Endothelial cell of umbilical vein (primary cell): Measurements from ENCODE around the gene CHP1. TPM values are rescaled to one million over a fixed set of nuclear protein-coding genes. Genes with fewer than 3 reads are reported as not detected.

Experiments
- BruUV-seq: library from RNA; stranded (reverse); fragments of 400-500 nt; replicated peaks from 2 replicates; lab custom pipeline; 2021; lab: Mats Ljungman, UMichigan
- CTCF ChIA-PET: fragments of 300-600, 350-600 bp; sonication (Branson Sonifier 250); formaldehyde crosslinking; loops from one replicate; lab custom pipeline; 2021; ENCODE audit warnings: antibody characterized with exemption, inconsistent platforms; lab: Charles Lee
- POLR2A ChIA-PET: fragments of 300-600, 350-600 bp; sonication (Branson Sonifier 250); formaldehyde crosslinking; loops from one replicate; lab custom pipeline; 2021; ENCODE audit warnings: antibody characterized with exemption, inconsistent platforms; lab: Charles Lee
- DNase-seq: peaks from one replicate; pipeline ENCODE4 v3.0.0-alpha.2; 2011; ENCODE audit warnings: low read depth, low spot score
- FAIRE-seq: peaks from 2 replicates; lab custom pipeline; 2011; peaks lifted over from hg19 to GRCh38; lab: Jason Lieb, UNC
- H2AFZ ChIP-seq: 2 replicates; pipeline ENCODE4 v1.6.0; 2012; ENCODE audit warnings: low read depth, low read length, control low read depth, inconsistent platforms
- H3K27ac ChIP-seq: 2 replicates; pipeline ENCODE4 v1.5.1; 2011; ENCODE audit warnings: low read depth, mild to moderate bottlenecking, control low read depth, low read length, moderate library complexity; ENCODE audit not compliant: insufficient read depth
- H3K27me3 ChIP-seq, 2 experiments: 2 replicates each; pipeline versions ENCODE4 v1.6.0 to v1.6.1; 2011; ENCODE audit warnings: low read length in 2 of 2, mixed read lengths in 1 of 2; ENCODE audit not compliant: control insufficient read depth in 2 of 2, insufficient read depth in 2 of 2
- H3K36me3 ChIP-seq, 2 experiments: 2 replicates in 1 of 2; 3 replicates in 1 of 2; pipeline ENCODE4 v1.5.1; 2011; ENCODE audit warnings: low read length in 2 of 2, mild to moderate bottlenecking in 1 of 2, moderate library complexity in 1 of 2; ENCODE audit not compliant: control insufficient read depth in 2 of 2, insufficient read depth in 2 of 2; ENCODE audit errors: extremely low read depth in 1 of 2
- H3K4me1 ChIP-seq: 3 replicates; pipeline ENCODE4 v1.5.1; 2011; ENCODE audit warnings: mild to moderate bottlenecking, low read length; ENCODE audit not compliant: control insufficient read depth, insufficient read depth; ENCODE audit errors: extremely low read depth
- H3K4me2 ChIP-seq: 2 replicates; pipeline ENCODE4 v1.6.1; 2011; ENCODE audit warnings: low read length, control low read depth, mixed read lengths; ENCODE audit not compliant: insufficient read depth
- H3K4me3 ChIP-seq, 3 experiments: fragments of 200-600 bp in 1 of 3; sonication (generic), shearing (Covaris generic) in 1 of 3; replicated peaks in 1 of 3; 2 replicates each; pipeline ENCODE4 v1.5.1; 2011 to 2016; ENCODE audit warnings: control low read depth in 3 of 3, low read length in 3 of 3, mild to moderate bottlenecking in 2 of 3, inconsistent platforms in 1 of 3, low read depth in 1 of 3, moderate library complexity in 1 of 3; ENCODE audit not compliant: insufficient read depth in 1 of 3
- H3K79me2 ChIP-seq: 2 replicates; pipeline ENCODE4 v1.6.0; 2012; ENCODE audit warnings: low read length, inconsistent platforms; ENCODE audit not compliant: control insufficient read depth, insufficient read depth
- H3K9ac ChIP-seq: replicated peaks from 2 replicates; pipeline ENCODE3; 2011; ENCODE audit warnings: low read length, control low read depth; ENCODE audit not compliant: insufficient read depth; ENCODE audit errors: extremely low read depth
- H3K9me1 ChIP-seq: replicated peaks from 3 replicates; pipeline ENCODE4 v1.6.0; 2011; ENCODE audit warnings: mild to moderate bottlenecking, low read length; ENCODE audit not compliant: control insufficient read depth, insufficient read depth; ENCODE audit errors: extremely low read depth
- H3K9me3 ChIP-seq: replicated peaks from 2 replicates; pipeline ENCODE4 v1.5.1; 2012; ENCODE audit warnings: low read length, inconsistent platforms; ENCODE audit not compliant: control insufficient read depth, insufficient read depth
- H4K20me1 ChIP-seq: replicated peaks from 2 replicates; pipeline ENCODE3; 2011; ENCODE audit warnings: mild to moderate bottlenecking, low read length; ENCODE audit not compliant: control insufficient read depth, insufficient read depth; ENCODE audit errors: extremely low read depth
- EZH2 ChIP-seq: IDR thresholded peaks from 2 replicates; pipeline ENCODE4 v1.6.1; 2012; ENCODE audit warnings: borderline replicate concordance, low read depth, mild to moderate bottlenecking, moderate library complexity, low read length, inconsistent platforms; ENCODE audit not compliant: severe bottlenecking
- FOS ChIP-seq: IDR thresholded peaks from 2 replicates; pipeline ENCODE4 v1.6.1; 2011; ENCODE audit warnings: mild to moderate bottlenecking, low read length, moderate library complexity, borderline replicate concordance; ENCODE audit not compliant: insufficient read depth
- GATA2 ChIP-seq: IDR thresholded peaks from 2 replicates; pipeline ENCODE4 v1.7.0; 2011; ENCODE audit warnings: low read depth, mild to moderate bottlenecking, moderate library complexity, mixed read lengths, low read length; ENCODE audit not compliant: insufficient read length, insufficient read depth
- JUN ChIP-seq: IDR thresholded peaks from 2 replicates; pipeline ENCODE4 v1.6.1; 2011; ENCODE audit warnings: borderline replicate concordance, low read depth; ENCODE audit not compliant: insufficient read length, insufficient read depth
- MAX ChIP-seq: IDR thresholded peaks from 2 replicates; pipeline ENCODE4 v1.6.1; 2011; ENCODE audit not compliant: insufficient read depth, insufficient read length
- MYC ChIP-seq: IDR thresholded peaks from one replicate; pipeline ENCODE4 v1.6.1; 2011; ENCODE audit warnings: mild to moderate bottlenecking, low read depth, low read length
- POLR2A ChIP-seq: IDR thresholded peaks from 2 replicates; pipeline ENCODE4 v1.6.1; 2012; ENCODE audit warnings: low read depth, mild to moderate bottlenecking, control low read depth, low read length
- POLR2AphosphoS5 ChIP-seq: IDR thresholded peaks from 2 replicates; pipeline ENCODE4 v1.6.1; 2012; ENCODE audit warnings: low read depth, mild to moderate bottlenecking, control low read depth, low read length, moderate library complexity; ENCODE audit not compliant: insufficient read depth
- dilution Hi-C: fragments of 300-500 bp; cut with MboI; formaldehyde crosslinking; loops from one replicate; pipeline ENCODE4 v1.15.0; 2019; ENCODE audit warnings: low sequenced_read_pairs; ENCODE audit not compliant: extremely low pct_ligation_motif_present
- intact Hi-C: fragments of 100-400 bp; cut with micrococcal nuclease; formaldehyde crosslinking; loops from one replicate; pipeline ENCODE4 v1.10.0; 2022
- polyA plus RNA-seq, 4 experiments: library from polyadenylated mRNA; depleted of rRNA in 3 of 4; stranded (reverse) in 3 of 4; unstranded in 1 of 4; fragments of >200 nt; gene quantifications; 2 replicates each; pipeline versions ENCODE4 v1.2.1 to v1.2.3, GENCODE V29; 2011 to 2012; ENCODE audit warnings: missing spikeins in 1 of 4
- total RNA-seq: library from RNA; stranded (reverse); gene quantifications from 2 replicates; pipeline ENCODE4 v1.2.3, GENCODE V29; 2021
- TF ChIP-seq, protein P1 (sequence below), 2 donors: IDR thresholded peaks; 1 replicate in 1 of 2; 2 replicates in 1 of 2; pipeline ENCODE4 v1.5.1; 2011; ENCODE audit warnings: low read length in 2 of 2, mild to moderate bottlenecking in 2 of 2, moderate library complexity in 2 of 2, control low read depth in 1 of 2, inconsistent platforms in 1 of 2, low read depth in 1 of 2; ENCODE audit not compliant: insufficient read depth in 1 of 2; ENCODE audit errors: extremely low read depth in 1 of 2

The CHP1 gene
- total and polyA plus RNA-seq, 2 donors (not counting 3 experiments of a cell fraction or from before 2014, with no cell fraction given), result 49.1 to 96.2 TPM

GRCh38 chr15:41218851-41219250, 12.2 kb upstream of the CHP1 start:
- BruUV-seq, result no TSS peak
- ChIA-PET POLR2A (interaction anchor here (0.6 kb wide), 1 partner anchor 695 kb away, joined by 4 read pairs; no protein-coding TSS in a partner anchor), CTCF (interaction anchor here (0.8 to 1.7 kb wide), 4 partner anchors 10 to 325 kb away, joined by 3 to 6 read pairs (median 3); partner anchors contain the start of genes CHP1 and VPS18)
- DNase-seq, result no peak
- H3K27ac ChIP-seq, result no peak overlapping the region
- H3K4me2 ChIP-seq, result no peak overlapping the region
- H3K36me3 ChIP-seq, result no peaks in the 10 kb centered on the region
- H2AFZ ChIP-seq, result no peak overlapping the region
- H4K20me1 ChIP-seq, result no peaks in the 10 kb centered on the region
- no peaks in the 10 kb centered on the region for H3K4me1 ChIP-seq
- TF ChIP-seq MYC, result no peak
- no peak for TF ChIP-seq POLR2AphosphoS5
- TF ChIP-seq, protein P1, sequence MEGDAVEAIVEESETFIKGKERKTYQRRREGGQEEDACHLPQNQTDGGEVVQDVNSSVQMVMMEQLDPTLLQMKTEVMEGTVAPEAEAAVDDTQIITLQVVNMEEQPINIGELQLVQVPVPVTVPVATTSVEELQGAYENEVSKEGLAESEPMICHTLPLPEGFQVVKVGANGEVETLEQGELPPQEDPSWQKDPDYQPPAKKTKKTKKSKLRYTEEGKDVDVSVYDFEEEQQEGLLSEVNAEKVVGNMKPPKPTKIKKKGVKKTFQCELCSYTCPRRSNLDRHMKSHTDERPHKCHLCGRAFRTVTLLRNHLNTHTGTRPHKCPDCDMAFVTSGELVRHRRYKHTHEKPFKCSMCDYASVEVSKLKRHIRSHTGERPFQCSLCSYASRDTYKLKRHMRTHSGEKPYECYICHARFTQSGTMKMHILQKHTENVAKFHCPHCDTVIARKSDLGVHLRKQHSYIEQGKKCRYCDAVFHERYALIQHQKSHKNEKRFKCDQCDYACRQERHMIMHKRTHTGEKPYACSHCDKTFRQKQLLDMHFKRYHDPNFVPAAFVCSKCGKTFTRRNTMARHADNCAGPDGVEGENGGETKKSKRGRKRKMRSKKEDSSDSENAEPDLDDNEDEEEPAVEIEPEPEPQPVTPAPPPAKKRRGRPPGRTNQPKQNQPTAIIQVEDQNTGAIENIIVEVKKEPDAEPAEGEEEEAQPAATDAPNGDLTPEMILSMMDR (IDR thresholded peaks at IDR 0.05; ENCODE audit: extremely low read depth in 1 of 2, insufficient read depth in 1 of 2, low read depth in 1 of 2, low read length in 2 of 2), result no peak
- no peak for TF ChIP-seq JUN
- no peaks in the 10 kb centered on the region for H3K9me1 ChIP-seq
- no peak for FAIRE-seq
- intact Hi-C loops, result no loop called here
- H3K79me2 ChIP-seq, result no peaks in the 10 kb centered on the region
- dilution Hi-C loops, result no loop called here
- no peak overlapping the region for H3K4me3 ChIP-seq
- no peak overlapping the region for H3K9ac ChIP-seq
- H3K9me3 ChIP-seq, result no peaks in the 10 kb centered on the region
- peaks cover 17 to 19% of the 10 kb centered on the region in 2 experiments for H3K27me3 ChIP-seq

DNA sequence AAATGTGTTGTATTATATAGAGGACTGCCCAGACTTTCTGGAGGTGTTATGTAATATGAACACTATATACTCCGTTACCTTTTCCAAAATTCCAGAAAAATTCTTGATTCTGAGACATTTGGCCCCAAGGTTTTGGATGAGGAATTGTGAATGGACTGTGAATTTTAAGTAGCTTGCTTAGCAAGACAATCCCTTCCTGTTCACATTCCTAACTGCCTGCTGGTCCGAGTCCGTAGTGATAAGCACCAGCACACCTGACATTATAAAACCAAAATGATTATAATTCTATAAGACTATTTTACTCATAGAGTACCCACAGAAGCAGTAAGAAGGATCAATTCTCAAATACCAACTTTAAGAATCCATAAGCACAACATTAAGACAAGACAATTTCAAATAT, 11.7 kb upstream of the CHP1 start:
- Histone ChIP-seq H3K4me2 (no peak overlapping the region), H3K27me3 (peaks cover 17 to 19% of the 10 kb centered on the region in 2 experiments), H3K4me3 (no peak overlapping the region), H3K36me3 (no peaks in the 10 kb centered on the region), H3K27ac (no peak overlapping the region), H3K9me3 (no peaks in the 10 kb centered on the region), H3K79me2 (no peaks in the 10 kb centered on the region), H3K9me1 (no peaks in the 10 kb centered on the region), H2AFZ (no peak overlapping the region), H4K20me1 (no peaks in the 10 kb centered on the region), H3K4me1 (no peaks in the 10 kb centered on the region), H3K9ac (no peak overlapping the region)
- dilution Hi-C loops (no loop called here), intact Hi-C loops (no loop called here)
- CTCF ChIA-PET, result interaction anchor here (1.1 to 1.7 kb wide), 2 partner anchors 10 to 12 kb away, joined by 3 to 6 read pairs; partner anchors contain the start of gene CHP1
- BruUV-seq, result no TSS peak
- POLR2A ChIA-PET, result no interaction called here
- no peak for FAIRE-seq
- no peak for DNase-seq
- no peak for TF ChIP-seq FOS
- TF ChIP-seq, protein P1 (IDR thresholded peaks at IDR 0.05; ENCODE audit: extremely low read depth in 1 of 2, insufficient read depth in 1 of 2, low read depth in 1 of 2, low read length in 2 of 2), result no peak
- TF ChIP-seq MYC, result no peak
- TF ChIP-seq POLR2A, result no peak
- no peak for TF ChIP-seq JUN
- TF ChIP-seq EZH2, result no peak
- no peak for TF ChIP-seq POLR2AphosphoS5
- no peak for TF ChIP-seq MAX
- TF ChIP-seq GATA2, result no peak
